Glutamatergic neuron (in vitro differentiated cells): ENCODE results near the gene SMIM43. TPM values are rescaled to one million over a fixed set of nuclear protein-coding genes. Genes with fewer than 3 reads are reported as not detected.

Experiments used
- DNase-seq: peaks from one replicate; pipeline ENCODE4 v3.0.0; 2022
- H3K27ac Mint-ChIP-seq: one replicate; pipeline ENCODE4 v1.8.0; 2020; ENCODE audit warnings: mild to moderate bottlenecking, mixed read lengths, inconsistent platforms; ENCODE audit not compliant: unreplicated experiment
- H3K27me3 Mint-ChIP-seq: one replicate; pipeline ENCODE4 v1.8.0; 2020; ENCODE audit warnings: mild to moderate bottlenecking, moderate library complexity, mixed read lengths, inconsistent platforms; ENCODE audit not compliant: unreplicated experiment
- H3K36me3 Mint-ChIP-seq: one replicate; pipeline ENCODE4 v1.8.0; 2020; ENCODE audit warnings: mild to moderate bottlenecking, mixed read lengths, inconsistent platforms; ENCODE audit not compliant: unreplicated experiment
- H3K4me1 Mint-ChIP-seq: one replicate; pipeline ENCODE4 v1.8.0; 2020; ENCODE audit warnings: mild to moderate bottlenecking, low read depth, mixed read lengths, inconsistent platforms; ENCODE audit not compliant: unreplicated experiment
- H3K4me3 Mint-ChIP-seq: one replicate; pipeline ENCODE4 v1.8.0; 2020; ENCODE audit warnings: mild to moderate bottlenecking, mixed read lengths, inconsistent platforms; ENCODE audit not compliant: unreplicated experiment
- H3K9me3 Mint-ChIP-seq: one replicate; pipeline ENCODE4 v1.8.0; 2020; ENCODE audit warnings: mild to moderate bottlenecking, moderate library complexity, mixed read lengths, inconsistent platforms; ENCODE audit not compliant: unreplicated experiment
- total RNA-seq: library from RNA; stranded (reverse); fragmentation: NEBNext Ultra II Directional; extraction: Animal tissue kit (Norgen Biotek cat#: 25700); gene quantifications from one replicate; pipeline ENCODE4 v1.2.1, GENCODE V29; 2021; ENCODE audit not compliant: unreplicated experiment
- TF ChIP-seq, protein P1 (sequence below): fragments of 200-600 bp; sonication (generic); IDR thresholded peaks from one replicate; pipeline ENCODE4 v1.5.0; 2021; ENCODE audit not compliant: partially characterized antibody, unreplicated experiment

The SMIM43 gene
- total RNA-seq, 1 donor from 2014 or later: not detected

- H3K9me3 Mint-ChIP-seq: no peaks in the 10 kb centered on the region
- H3K4me1 Mint-ChIP-seq: peaks cover 14% of the 10 kb centered on the region
- TF ChIP-seq, protein P1, sequence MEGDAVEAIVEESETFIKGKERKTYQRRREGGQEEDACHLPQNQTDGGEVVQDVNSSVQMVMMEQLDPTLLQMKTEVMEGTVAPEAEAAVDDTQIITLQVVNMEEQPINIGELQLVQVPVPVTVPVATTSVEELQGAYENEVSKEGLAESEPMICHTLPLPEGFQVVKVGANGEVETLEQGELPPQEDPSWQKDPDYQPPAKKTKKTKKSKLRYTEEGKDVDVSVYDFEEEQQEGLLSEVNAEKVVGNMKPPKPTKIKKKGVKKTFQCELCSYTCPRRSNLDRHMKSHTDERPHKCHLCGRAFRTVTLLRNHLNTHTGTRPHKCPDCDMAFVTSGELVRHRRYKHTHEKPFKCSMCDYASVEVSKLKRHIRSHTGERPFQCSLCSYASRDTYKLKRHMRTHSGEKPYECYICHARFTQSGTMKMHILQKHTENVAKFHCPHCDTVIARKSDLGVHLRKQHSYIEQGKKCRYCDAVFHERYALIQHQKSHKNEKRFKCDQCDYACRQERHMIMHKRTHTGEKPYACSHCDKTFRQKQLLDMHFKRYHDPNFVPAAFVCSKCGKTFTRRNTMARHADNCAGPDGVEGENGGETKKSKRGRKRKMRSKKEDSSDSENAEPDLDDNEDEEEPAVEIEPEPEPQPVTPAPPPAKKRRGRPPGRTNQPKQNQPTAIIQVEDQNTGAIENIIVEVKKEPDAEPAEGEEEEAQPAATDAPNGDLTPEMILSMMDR: no peak
- no peaks in the 10 kb centered on the region for H3K27me3 Mint-ChIP-seq
- H3K27ac Mint-ChIP-seq: no peak overlapping the region
- no peak for DNase-seq
- no peaks in the 10 kb centered on the region for H3K36me3 Mint-ChIP-seq
- no peak overlapping the region for H3K4me3 Mint-ChIP-seq
Measured at GRCh38 chr4:121794505-121795188, 29.7 kb upstream of the SMIM43 start.

DNA sequence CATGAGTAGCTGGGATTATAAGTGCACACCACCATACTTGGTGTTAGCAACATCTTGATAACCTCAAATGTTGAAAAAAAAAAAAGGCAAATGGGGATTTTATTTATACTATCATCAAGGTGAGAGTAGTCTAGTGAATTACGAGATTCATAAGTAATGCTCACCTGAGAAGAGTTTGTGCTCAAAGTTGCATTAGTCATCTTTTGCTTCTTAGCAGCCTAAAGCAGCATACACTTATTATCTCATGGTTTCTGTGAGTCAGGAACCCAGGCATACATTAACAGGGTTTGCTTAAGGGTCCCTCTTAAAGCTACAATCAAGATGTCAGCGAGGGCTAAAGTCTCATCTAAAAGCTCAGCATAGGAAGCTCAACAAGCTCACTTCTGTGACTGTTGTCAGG is 28.0 kb upstream of the SMIM43 start:
- TF ChIP-seq, protein P1: no peak
- Mint-ChIP-seq H3K4me3 (no peak overlapping the region), H3K27ac (no peak overlapping the region), H3K27me3 (no peaks in the 10 kb centered on the region), H3K36me3 (no peaks in the 10 kb centered on the region), H3K4me1 (peaks cover 14% of the 10 kb centered on the region), H3K9me3 (no peaks in the 10 kb centered on the region)
- DNase-seq: no peak

- no peaks in the 10 kb centered on the region for H3K36me3 Mint-ChIP-seq
- no peaks in the 10 kb centered on the region for H3K9me3 Mint-ChIP-seq
- no peak for DNase-seq
- TF ChIP-seq, protein P1: no peak
- peaks cover 14% of the 10 kb centered on the region for H3K4me1 Mint-ChIP-seq
- no peaks in the 10 kb centered on the region for H3K27me3 Mint-ChIP-seq
- H3K4me3 Mint-ChIP-seq: no peak overlapping the region
- no peak overlapping the region for H3K27ac Mint-ChIP-seq
Measured at GRCh38 chr4:121791481-121791880, 26.5 kb upstream of the SMIM43 start.

DNA sequence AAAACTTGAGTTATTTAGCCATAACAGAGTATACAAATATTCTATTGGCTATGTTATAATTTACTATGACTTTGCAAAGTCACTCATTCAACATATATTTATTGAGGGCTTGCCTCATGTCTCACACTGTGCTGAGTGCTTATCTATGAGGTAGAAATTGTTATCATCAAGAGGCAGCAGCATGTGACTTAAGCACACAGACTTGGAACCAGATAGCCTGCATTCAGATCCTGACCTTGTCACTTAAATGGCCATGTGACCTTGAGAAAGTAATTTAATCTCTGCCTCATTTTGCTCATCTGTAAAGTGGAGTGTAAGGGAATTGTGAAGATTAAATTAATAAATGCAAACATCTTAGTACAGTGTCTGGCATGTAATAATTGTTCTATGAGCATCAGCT is 26.0 kb upstream of the SMIM43 start:
- no peaks in the 10 kb centered on the region for H3K36me3 Mint-ChIP-seq
- peaks cover 11% of the 10 kb centered on the region for H3K4me1 Mint-ChIP-seq
- H3K27me3 Mint-ChIP-seq: no peaks in the 10 kb centered on the region
- no peaks in the 10 kb centered on the region for H3K9me3 Mint-ChIP-seq
- DNase-seq: no peak
- TF ChIP-seq, protein P1: no peak
- no peak overlapping the region for H3K4me3 Mint-ChIP-seq
- H3K27ac Mint-ChIP-seq: no peak overlapping the region

- no peak overlapping the region for H3K27ac Mint-ChIP-seq
- H3K36me3 Mint-ChIP-seq: no peaks in the 10 kb centered on the region
- H3K9me3 Mint-ChIP-seq: no peaks in the 10 kb centered on the region
- TF ChIP-seq, protein P1: no peak
- no peak overlapping the region for H3K4me3 Mint-ChIP-seq
- H3K27me3 Mint-ChIP-seq: no peaks in the 10 kb centered on the region
- no peak for DNase-seq
- H3K4me1 Mint-ChIP-seq: peaks cover 8% of the 10 kb centered on the region
Measured at GRCh38 chr4:121789960-121790829, 25.2 kb upstream of the SMIM43 start.
